Measurements from ENCODE around the gene CEACAM16.
"Not testable (repeated sequence)": the region's sequence is repeated elsewhere in the genome, so short reads cannot be mapped to it uniquely, and the experiment has no call there.

CEACAM16 gene

DNA sequence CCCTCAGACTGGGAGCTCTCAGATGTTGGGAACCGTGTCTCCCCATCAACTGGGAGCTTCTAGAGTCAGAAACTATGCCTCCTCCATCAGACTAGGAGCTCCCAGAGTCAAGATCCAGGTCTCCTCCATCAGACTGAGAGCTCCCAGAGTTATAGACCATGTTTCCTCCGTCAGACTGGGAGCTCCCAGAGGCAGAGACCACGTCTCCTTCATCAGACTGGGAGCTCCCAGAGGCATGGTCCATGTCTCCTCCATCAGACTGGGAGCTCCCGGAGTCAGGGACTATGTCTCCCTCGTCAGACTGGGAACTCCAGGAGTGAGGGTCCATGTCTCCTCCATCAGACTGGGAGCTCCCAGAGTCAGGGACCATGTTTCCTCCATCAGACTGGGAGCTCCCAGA lies 10.0 kb downstream of the CEACAM16 start:
- H3K4me3 ChIP-seq (ENCODE audit: control insufficient read depth, low read depth, low read length): no peak overlapping the region
- TF ChIP-seq, protein P1, sequence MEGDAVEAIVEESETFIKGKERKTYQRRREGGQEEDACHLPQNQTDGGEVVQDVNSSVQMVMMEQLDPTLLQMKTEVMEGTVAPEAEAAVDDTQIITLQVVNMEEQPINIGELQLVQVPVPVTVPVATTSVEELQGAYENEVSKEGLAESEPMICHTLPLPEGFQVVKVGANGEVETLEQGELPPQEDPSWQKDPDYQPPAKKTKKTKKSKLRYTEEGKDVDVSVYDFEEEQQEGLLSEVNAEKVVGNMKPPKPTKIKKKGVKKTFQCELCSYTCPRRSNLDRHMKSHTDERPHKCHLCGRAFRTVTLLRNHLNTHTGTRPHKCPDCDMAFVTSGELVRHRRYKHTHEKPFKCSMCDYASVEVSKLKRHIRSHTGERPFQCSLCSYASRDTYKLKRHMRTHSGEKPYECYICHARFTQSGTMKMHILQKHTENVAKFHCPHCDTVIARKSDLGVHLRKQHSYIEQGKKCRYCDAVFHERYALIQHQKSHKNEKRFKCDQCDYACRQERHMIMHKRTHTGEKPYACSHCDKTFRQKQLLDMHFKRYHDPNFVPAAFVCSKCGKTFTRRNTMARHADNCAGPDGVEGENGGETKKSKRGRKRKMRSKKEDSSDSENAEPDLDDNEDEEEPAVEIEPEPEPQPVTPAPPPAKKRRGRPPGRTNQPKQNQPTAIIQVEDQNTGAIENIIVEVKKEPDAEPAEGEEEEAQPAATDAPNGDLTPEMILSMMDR (IDR thresholded peaks at IDR 0.05; ENCODE audit: control insufficient read depth, insufficient read depth, low read depth, low read length, missing control alignments): no peak
- DNase-seq (ENCODE audit: low read depth): no peak

DNA sequence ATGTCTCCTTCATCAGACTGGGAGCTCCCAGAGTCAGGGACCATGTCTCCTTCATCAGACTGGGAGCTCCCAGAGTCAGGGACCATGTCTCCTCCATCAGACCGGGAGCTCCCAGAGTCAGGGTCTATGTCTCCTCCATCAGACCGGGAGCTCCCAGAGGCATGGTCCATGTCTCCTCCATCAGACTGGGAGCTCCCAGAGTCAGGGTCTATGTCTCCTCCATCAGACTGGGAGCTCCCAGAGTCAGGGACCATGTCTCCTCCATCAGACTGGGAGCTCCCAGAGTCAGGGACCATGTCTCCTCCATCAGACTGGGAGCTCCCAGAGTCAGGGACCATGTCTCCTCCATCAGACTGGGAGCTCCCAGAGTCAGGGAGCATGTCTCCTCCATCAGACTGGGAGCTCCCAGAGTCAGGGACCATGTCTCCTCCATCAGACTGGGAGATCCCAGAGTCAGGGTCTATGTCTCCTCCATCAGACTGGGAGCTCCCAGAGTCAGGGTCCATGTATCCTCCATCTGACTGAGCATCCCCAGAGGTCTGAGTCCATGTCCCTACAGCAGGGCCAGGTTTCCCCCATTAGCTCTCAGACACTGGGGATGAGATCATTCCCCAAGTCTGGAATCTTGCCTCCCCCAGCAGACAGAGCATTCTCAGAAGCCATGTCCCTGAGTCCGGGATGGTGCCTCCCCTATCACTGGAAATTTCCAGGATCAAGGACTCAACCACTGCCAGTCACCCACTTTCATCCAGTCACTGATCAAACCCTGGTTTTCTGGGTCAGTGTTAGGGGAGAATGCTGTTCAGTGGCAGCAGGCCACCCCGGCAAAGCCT lies 10.7 kb downstream of the CEACAM16 start:
- not testable (repeated sequence) for DNase-seq (ENCODE audit: low read depth); H3K4me3 ChIP-seq (ENCODE audit: control insufficient read depth, low read depth, low read length)

DNA sequence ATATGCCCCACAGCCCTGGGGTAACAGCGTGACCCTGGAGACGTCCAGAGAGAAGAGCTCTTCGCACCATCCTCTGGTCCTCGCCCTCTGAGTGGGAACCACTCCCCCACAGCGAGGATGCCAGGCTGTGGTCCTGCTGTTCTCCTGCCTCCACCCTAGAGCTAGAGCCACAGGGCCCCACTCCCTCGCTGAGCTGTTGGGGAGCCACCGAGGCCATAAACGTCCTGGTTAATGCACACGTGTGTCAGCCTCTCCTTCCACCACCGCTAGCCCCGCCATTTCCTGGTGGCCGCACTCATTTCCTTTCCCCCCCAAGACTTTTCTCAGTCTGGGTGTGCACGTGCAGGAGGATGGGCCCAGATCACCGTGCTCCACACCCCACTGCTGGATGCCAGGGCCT lies 11.5 kb downstream of the CEACAM16 start:
- no peak overlapping the region for H3K4me3 ChIP-seq (ENCODE audit: control insufficient read depth, low read depth, low read length)
- TF ChIP-seq, protein P1 (IDR thresholded peaks at IDR 0.05; ENCODE audit: control insufficient read depth, insufficient read depth, low read depth, low read length, missing control alignments): no peak
- no peak for DNase-seq (ENCODE audit: low read depth)

DNA sequence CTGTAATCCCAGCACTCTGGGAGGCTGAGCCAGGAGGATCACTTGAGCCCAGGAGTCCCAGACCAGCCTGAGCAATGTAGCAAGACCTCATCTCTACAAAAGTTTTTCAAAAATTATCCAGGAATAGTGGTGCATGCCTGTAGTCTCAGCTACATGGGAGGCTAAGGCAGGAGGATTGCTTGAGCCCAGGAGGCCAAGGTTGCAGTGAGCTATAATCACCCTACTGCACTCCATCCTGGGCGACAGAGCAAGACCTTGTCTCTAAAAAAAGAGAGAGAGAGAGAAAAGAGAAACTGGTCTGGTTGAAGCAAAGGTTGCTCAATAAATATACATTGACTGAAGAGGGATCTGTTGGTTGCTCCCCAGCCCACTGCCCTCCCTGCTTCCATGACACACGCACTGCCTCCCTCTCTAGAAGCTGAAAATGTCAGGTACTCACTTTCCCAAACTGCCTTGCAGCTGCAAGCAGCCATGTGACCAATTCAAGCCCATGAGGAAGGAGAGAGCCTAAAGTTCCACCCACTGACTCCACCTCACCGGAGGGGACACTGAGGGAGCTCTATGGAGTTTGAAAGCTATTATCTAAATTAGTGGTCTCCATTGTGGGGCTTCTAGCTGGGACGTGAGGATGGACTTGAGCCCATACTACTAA lies 14.0 kb downstream of the CEACAM16 start:
- H3K4me3 ChIP-seq (ENCODE audit: control insufficient read depth, low read depth, low read length): no peak overlapping the region
- no peak for DNase-seq (ENCODE audit: low read depth)
- TF ChIP-seq, protein P1 (IDR thresholded peaks at IDR 0.05; ENCODE audit: control insufficient read depth, insufficient read depth, low read depth, low read length, missing control alignments): no peak

DNA sequence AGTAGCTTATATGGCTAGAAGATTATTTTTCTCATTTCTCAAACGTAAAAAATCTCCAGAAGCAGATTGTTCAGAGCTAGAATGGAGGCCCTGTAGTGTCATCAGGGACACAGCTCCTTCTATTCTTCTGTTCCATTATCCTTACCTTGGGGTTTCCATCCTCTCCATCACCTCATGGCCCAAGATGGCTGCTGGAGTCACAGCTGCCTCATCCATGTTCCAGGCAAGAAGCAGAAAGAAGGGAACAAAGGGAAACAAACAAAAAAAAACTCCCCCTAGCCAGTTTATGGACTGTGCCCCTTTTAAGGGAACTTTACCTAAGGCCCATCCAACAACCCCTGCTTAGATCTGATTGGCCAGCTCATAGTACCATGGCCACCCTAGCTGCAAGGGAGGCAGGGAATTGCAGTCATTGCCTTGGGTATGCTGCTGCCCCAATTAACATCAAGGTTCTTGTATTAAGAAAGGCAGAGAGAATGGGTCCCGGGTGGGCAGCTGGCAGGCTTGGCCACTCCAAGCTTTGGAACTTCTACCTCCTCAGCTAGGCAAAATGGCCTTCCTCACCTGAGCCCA lies 15.7 kb downstream of the CEACAM16 start:
- no peak for DNase-seq (ENCODE audit: low read depth)
- no peak overlapping the region for H3K4me3 ChIP-seq (ENCODE audit: control insufficient read depth, low read depth, low read length)
- TF ChIP-seq, protein P1 (IDR thresholded peaks at IDR 0.05; ENCODE audit: control insufficient read depth, insufficient read depth, low read depth, low read length, missing control alignments): no peak

DNA sequence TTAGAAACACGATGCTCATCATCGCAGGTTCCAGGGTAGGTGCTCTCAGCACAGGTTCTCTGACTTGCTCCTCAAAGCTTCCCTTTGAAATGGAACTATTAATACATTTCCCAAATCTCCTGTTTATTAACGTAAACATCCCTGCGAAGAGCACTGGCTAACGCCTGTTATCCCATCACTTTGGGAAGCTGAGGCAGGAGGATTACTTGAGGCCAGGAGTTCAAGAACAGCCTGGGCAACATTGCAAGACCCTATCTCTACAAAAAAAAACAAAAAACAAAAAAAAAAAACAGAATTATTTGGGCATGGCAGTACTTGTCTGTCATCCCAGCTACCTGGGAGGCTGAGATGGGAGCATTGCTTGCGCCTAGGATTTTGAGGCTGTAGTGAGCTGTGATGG lies 18.7 kb downstream of the CEACAM16 start:
- no peak overlapping the region for H3K4me3 ChIP-seq (ENCODE audit: control insufficient read depth, low read depth, low read length)
- DNase-seq (ENCODE audit: low read depth): no peak
- TF ChIP-seq, protein P1 (IDR thresholded peaks at IDR 0.05; ENCODE audit: control insufficient read depth, insufficient read depth, low read depth, low read length, missing control alignments): no peak
